SIG-M5 treated with dmso at 0.1 percent for 504 hours (cell line): ENCODE results near the gene LCOR.
"Not testable (repeated sequence)": the region's sequence is repeated elsewhere in the genome, so short reads cannot be mapped to it uniquely, and the experiment has no call there.

Source experiments
- DNase-seq: peaks from one replicate; lab custom pipeline; 2025; ENCODE audit not compliant: unreplicated experiment; lab: John Stamatoyannopoulos, UW

The LCOR gene

DNA sequence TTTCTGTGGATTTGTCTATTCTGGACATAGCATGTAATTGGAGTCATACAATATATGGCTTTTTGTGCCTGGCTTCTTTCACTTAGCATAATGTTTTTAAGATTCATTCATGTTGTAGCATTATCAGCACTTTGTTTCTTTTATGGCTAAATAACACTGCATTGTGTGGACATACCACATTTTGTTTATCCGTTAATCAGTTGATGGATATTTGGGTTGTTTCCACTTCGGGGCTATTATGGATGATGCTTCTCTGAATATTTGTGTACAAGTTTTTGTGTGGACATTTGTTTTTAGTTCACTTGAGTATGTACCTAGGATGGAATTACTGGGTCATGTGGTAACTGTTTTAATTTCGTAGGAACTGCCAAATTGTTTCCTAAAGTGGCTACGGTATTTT lies 6.4 kb downstream of the LCOR start:
- DNase-seq = no peak

DNA sequence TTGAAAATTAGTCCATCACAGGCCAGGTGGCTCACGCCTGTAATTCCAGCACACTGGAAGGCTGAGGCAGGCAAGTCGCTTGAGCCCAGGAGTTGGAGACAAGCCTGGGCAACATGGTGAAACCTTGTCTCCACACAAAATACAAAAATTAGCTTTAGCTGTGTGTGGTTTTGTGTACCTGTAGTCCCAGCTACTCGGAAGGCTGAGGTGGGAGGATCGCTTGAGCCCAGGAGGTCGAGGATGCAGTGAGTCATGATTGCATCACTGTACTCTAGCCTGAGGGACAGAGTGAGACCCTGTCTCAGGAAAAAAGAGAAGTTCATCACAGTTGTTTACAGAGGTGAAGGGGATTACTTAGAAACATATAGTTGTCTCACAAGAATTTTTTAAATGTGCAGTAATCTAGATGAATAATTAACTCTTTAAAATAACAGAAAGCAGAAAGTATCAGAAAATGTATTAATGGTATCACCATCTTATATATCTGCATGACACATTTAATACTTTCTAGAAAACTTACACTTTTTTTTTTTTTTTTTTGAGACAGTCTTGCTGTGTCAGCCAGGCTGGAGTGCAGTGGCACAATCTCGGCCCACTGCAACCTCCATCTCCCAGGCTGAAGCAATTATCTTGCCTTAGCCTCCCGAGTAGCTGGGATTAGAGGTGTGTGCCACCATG lies 8.9 kb downstream of the LCOR start:
- peak; percentile 70 for DNase-seq

DNA sequence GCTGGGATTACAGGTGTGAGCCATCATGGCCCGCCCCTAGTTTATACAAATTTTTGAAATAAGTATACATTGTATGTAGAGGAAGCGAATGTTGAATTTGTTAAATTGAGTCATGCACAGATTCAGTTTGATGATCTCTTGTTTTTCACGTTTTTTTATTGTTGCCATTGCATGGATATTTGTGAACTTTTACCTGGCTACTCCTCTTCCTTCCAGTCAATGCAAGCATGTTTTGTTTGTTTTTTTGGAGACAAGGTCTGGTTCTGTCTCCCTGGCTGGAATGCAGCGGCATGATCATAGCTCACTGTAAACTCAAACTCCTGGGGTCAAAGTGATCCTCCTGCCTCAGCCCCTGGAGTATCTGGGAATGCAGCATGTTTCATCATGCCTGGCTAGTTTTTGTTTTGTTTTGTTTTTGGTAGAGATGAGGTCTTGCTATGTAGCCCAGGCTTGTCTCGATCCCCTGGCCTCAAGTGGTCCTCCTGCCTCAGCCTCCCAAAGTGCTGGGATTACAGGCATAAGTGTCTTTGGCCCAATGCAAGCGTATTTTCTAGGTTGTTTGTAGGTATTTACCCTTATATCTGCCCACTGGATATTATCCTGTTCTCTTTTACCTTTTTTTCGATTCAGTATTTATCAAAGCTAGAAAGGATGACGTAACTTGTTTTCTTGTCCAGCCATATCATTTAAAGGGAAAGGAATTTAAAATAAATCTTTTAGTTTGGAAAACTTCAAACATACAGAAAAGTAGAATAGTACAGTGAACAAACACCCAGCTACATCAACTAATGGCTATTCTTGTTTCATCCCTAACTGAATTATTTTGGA lies 11.0 kb downstream of the LCOR start:
- no peak for DNase-seq

DNA sequence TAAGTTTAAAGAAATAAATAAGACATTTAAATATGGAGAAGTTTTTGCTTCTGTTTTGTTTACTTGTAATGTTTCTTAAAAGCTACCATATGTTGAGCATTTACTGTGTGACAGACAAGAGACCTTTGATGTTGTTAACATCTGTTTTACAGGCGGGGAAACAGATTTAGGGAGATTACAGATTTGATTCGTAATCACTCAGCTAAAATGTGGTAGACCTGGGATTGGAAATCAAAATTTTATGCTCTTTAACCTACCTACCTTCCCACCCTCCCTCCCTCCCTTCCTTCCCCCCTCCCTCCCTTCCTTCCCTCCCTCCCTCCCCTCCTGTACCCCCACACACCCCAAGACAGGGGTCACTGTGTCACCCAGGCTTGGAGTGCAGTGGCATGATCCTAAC lies 11.7 kb downstream of the LCOR start:
- no peak for DNase-seq

DNA sequence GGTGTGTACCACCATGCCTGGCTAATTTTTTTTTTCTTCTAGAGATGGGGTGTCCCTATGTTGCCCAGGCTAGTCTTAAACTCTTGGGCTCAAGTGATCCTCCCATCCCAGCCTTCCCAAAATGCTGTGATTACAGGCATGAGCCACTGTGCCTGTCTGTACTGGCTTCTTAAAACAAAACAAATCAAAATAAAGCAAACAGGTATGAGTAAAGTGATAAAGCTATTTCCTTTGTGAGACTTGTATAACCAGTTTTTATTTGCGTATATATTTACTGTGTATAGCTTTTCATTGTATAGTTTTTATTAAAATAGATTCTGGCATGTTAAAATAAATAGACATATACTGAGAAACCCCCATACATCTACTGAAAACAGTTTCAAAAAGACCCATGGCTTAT lies 14.3 kb downstream of the LCOR start:
- no peak for DNase-seq

DNA sequence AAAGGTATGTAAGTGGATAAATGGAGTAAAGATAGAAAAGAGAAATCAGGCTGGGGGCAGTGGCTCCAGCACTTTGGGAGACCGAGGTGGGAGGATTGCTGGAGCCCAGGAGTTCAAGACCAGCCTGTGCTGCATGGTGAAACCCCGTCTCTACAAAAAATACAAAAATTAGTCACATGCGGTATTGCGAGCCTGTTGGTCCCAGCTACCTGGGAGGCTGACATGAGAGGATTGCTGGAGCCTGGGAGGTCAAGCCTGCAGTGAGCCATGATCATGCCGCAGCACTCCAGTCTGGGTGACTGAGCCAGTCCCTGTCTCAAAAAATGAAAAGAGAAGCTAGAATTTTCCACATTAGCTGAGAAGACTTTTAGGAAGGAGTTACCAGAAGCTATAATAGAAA lies 14.8 kb downstream of the LCOR start:
- DNase-seq = no peak

DNA sequence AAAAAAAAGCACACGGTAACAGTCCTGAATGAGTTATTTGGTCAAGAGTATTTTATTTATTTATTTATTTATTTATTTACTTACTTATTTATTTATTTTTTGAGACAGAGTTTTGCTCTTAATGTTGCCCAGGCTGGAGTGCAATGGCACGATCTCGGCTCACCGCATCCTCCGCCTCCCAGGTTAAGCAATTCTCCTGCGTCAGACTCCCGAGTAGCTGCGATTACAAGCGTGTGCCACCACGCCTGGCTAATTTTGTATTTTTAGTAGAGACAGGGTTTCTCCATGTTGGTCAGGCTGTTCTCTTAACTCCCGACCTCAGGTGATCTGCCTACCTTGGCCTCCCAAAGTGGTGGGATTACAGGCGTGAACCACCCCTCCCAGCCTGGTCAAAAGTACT lies 15.3 kb downstream of the LCOR start:
- not testable (repeated sequence) for DNase-seq

DNA sequence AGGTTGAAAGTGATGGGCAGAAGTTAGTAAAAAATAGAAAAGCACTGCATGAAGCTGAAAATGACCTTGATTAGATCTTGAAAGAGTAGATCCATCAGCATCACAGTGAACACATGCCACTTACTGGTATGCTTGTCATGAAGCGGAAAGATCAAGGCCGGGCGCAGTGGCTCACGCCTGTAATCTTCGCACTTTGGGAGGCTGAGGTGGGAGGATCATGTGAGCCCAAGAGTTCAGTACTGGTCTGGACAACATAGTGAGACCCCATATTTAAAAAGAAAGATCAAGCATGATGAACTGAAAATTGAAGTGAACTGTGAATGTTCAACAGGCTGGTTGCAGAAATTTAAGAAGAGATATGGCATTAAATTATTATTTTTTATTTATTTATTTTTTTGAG lies 18.0 kb downstream of the LCOR start:
- no peak for DNase-seq

DNA sequence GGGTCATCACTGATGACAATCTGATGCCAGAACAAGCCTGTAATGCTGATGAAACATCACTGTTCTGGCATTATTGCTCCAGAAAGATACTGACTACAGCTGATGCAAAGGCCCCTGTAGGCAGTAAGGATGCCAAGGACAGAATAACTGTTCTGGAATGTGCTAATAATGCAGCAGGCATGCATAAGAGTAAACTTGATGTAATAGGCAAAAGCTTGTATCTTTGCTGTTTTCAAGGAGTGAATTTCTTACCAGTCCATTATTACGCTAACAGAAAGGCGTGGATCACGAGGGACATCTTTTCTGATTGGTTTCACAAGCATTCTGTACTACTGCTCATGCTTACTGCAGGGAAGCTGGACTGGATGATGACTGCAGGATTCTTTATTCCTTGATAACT lies 18.7 kb downstream of the LCOR start:
- DNase-seq = no peak

DNA sequence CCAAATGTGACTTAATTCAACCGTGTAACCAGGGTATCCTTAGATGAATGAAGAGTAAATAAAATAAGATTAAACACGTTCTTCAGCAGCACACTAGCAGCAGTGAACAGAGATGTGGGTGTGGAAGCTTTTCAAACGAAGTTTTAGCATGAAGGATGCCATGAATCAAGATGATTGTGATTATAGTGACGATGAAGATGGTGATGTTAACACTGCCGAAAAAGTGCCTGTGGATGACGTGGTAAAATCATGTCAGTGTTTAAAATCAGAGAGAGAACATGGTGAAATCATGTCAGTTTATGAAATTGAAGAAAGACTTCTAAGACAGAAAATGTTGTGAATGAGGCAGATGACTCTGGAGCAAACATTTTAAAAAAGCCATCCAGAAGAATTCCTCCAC lies 19.2 kb downstream of the LCOR start:
- DNase-seq = no peak

DNA sequence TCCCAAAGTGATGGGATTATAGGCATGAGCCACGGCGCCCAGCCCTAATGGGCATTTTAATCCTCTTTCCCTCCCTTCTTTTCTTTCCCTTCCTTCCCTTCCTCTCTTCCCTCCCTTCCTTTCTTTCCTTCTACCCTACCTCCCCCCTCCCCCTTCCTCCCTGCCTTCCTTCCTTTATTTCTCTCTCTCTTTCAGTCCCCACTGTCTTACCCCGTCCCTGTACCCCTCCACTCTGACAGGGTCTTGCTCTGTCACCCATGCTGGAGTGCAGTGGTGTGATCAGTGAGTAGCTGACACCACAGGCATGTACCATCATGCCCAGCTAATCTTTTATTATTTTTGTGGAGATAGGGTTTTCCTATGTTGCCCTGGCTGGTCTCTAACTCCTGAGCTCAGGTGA lies 24.2 kb downstream of the LCOR start:
- DNase-seq = no peak

DNA sequence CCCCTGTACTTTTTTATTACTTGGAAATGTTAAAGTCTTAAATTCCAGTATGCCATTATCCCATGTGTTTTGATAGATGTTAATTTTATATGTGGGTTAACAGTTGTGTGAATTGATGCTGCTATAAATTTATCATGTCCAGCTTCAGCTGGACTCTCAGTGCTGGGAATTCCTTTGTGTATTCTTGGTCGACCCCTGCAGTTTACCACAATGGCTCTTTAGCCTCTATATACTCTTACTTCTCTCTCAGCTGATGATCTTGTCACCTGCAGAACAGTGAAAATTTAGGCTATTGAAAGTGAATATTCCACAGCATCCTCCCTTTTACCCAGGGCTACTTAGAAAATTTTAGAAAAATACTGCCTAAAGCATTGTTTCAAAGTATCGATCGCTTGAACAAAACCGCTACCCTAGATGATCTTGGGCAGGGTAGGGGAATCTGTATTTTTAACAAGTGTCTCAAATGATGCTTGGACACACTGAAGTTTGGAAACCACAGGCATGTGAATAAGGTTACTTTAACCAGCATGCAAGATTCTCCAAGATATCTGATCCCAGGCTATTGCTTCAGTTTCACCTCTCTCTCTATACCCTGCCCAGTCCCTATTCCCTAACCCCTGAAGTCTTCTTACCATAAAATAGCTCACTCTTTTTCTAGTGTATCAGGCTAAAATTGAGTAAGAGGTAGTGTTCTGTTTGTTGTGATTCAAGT lies 25.4 kb downstream of the LCOR start:
- no peak for DNase-seq

DNA sequence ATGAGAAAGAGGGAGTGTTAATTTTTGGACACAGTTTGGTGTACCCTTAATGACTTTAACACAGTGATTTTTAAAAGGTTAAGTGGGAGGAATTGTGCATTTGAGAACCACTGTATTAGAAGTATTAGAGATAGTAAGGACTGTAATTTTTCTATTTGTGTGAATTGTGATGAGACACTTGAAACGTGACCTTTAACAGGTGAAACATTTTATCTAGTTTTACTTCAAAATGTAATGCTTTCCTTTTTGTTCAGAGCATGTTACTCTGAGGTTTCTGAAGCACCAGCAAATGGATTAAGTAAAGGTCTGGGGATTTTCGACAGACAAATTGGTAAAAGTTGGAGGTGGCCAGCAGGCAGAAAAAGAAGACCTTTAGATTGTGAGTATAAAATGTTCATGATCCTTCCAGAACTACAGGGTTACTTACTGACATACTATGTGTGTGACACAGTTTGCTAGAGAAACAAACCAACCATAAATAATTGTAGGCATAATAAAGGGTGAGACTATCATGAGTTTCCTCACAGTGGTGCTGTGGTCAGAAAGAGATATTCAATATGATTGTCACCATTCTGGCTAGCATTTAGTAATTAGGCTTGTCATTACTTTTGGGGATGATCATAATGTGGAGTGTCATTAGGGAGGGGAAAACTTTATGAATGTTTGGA lies 26.1 kb downstream of the LCOR start:
- DNase-seq = no peak

DNA sequence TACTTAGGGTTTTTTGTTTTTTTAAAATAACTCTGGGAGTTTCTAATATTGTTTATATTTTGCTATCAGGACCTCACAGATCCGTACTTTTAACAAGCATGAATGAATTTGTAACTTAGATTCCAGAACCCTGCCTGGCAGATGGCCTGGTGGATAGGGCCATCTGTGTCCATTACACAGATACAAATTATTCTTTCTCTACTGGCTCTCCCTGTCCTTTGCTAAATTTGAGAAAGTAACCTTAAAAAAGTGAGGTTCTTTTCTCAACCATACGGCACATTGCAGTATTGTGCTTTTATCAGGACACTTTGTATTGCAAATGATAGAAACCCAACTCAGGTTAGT lies 26.6 kb downstream of the LCOR start:
- DNase-seq = no peak

DNA sequence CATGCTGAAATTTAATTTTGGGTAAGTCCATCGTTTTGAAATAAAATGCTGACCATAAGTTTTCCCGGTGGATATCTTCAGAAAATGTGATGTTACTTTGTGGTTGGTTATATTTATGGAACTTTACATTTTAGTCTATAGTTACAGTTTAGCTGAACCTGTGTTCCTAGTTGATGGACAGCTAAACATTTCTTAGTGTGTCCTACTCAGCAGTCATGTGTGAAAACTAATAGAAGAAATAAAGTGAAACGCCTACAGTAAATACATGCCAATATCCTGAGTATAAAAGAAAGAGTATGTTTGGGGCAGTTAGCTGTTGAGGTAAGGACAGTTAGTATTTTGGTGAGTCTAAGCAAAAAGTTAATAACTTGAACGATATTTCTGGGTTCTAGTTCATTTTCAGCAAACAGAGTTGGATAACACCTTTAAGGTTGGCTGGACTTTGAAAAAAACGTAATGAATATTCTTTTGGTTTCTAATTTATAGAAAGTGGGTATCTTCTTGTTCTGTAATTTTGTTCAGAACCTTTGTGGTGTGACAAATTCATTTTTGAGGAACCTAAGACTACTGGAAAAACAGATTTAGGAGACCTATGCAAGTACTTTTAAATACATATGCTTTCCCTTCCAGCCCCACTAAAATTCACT lies 28.7 kb downstream of the LCOR start:
- no peak for DNase-seq

DNA sequence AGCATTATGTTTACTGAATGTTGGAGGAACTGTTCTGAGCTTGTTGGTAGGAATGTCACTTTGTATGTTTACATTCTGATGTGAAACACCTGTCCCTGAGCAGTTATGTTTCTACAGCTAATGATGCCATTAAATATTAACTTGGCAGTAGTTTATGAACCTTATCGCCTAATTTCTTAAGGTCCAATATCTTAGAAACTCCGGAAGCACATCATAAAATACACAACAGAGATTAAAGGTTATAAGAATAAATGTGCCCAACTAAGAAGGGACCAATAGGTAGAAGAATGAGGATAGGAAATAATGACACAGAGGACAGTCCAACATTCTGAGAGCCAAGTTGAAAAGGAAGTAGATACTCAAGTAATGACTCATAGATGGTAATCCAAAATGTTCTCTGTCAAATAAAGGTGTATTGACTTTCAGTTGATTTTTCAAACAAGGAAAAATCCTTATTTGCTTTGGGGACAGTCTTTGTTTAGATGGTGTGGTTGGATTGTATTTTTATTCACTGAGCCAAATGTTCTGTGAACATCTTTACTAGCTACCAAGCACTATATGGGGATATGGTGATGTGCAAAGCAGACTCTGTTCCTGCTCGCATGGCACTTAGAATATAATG lies 31.9 kb downstream of the LCOR start:
- DNase-seq = peak; percentile 59

DNA sequence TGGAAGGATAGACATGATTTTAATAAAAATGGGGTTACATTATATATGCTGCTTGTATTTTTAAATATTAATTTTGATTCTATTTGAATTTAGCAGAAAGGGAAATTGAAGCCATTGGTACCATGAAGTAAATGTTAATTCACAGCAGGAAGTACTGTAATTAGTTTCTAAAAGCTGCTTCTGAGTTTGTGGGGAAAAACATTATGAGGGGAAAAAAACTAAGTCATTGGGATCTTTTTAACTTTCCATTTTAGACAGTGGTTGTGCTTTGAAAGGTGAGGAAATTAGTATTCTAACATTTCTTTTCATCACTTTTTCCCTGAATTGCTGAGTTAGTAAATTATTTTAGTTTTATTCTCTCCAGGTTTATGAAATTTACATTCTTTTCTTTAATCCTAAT lies 41.0 kb downstream of the LCOR start:
- DNase-seq = no peak

DNA sequence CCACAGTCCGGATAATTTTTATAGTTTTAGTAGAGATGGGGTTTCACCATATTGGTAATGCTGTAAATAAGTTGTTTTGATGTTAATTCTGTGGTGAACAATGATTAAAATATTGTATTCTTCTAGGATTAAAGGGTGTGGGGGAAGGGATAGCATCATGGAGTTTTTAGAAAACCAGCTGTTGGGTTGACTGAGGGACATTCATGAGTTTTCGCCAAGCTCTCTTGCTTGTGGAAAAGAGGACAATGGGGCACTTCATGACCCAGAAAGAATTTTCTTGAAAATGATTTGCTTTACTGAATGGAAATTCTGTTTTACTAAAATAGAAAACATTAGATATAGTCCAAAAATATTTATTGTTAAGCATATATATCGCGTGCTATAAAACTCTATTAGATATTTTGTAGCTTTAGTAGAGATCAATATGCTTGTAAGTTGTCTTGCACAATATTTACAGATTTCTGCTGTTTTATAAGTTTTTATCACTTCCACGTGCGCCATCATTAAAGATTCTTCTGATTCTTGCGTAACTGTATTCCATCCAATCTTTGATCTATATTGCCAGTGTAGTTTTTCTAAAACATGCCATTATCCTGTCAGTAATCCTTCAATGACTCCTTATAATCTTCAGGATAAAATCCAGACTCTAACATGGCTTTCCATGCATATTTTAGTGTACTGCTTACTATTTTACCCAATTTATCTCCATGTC lies 41.8 kb downstream of the LCOR start:
- no peak for DNase-seq

DNA sequence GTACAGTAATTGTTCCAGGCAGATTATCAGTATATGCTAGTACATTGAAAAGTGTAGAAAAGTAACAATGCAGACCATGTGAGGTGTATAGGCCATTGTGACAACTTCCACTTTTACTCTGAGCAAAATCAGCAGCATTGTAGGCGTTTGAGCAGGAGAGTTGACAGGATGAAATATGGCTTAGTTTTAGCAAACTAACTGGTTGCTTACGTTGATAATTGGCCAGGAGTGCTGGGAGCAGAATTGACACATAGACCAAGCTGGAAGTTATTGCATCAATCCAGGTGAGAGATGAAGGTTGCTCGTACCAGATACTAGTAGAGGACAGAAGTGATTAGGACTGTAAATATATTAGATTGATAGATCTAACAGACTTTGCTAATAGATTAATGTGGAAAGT lies 46.0 kb downstream of the LCOR start:
- DNase-seq = no peak

DNA sequence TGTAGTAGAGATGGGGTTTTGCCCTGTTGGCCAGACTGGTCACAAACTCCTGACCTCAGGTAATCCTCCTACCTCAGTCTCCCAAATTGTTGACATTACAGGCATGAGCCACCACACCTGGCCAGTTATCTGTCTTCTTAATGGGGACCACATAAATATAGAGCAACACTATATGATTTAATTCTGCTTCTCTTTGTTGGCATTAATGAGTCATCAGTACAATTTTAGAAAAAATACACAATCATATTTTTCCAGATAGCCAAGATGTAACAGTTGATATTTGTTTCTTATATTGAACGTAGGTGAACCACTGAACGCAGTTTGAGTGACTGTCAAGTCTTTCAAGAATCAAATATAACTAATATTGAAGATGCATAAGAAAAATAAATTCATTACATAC lies 48.5 kb downstream of the LCOR start:
- no peak for DNase-seq
